DOHH2 (cell line): ENCODE measurements around the gene PPFIA1.

ENCODE experiments used
- H3F3A ChIP-seq: fragments of 200-600 bp; sonication (generic), shearing (Covaris generic); 2 replicates; pipeline ENCODE4 v1.6.0; 2016; ENCODE audit warnings: antibody characterized with exemption, mild to moderate bottlenecking; ENCODE audit not compliant: control insufficient read depth, insufficient read depth
- H3K27ac ChIP-seq: fragments of 200-600 bp; sonication (generic); 2 replicates; pipeline ENCODE4 v1.5.1; 2014; ENCODE audit warnings: low read depth, mild to moderate bottlenecking, low read length, moderate library complexity
- H3K27me3 ChIP-seq: fragments of 200-600 bp; sonication (generic); 2 replicates; pipeline ENCODE4 v1.6.1; 2014; ENCODE audit warnings: mild to moderate bottlenecking, low read length, mixed read lengths; ENCODE audit not compliant: control insufficient read depth
- H3K36me3 ChIP-seq: fragments of 200-600 bp; sonication (generic); 2 replicates; pipeline ENCODE4 v1.6.1; 2014; ENCODE audit warnings: mild to moderate bottlenecking, low read length, moderate library complexity, mixed read lengths; ENCODE audit not compliant: control insufficient read depth
- H3K4me1 ChIP-seq: fragments of 200-600 bp; sonication (generic); 2 replicates; pipeline ENCODE4 v1.6.1; 2014; ENCODE audit warnings: mild to moderate bottlenecking, low read length, mixed read lengths; ENCODE audit not compliant: control insufficient read depth
- H3K4me2 ChIP-seq: fragments of 200-600 bp; sonication (generic); 2 replicates; pipeline ENCODE4 v1.6.0; 2014; ENCODE audit warnings: mild to moderate bottlenecking, low read length, moderate library complexity
- H3K4me3 ChIP-seq: fragments of 200-600 bp; sonication (generic); 2 replicates; pipeline ENCODE4 v1.5.1; 2014; ENCODE audit warnings: mild to moderate bottlenecking, low read length, mixed read lengths
- H3K79me2 ChIP-seq: fragments of 200-600 bp; sonication (generic); 2 replicates; pipeline ENCODE4 v1.6.1; 2014; ENCODE audit warnings: mild to moderate bottlenecking, low read length, mixed read lengths; ENCODE audit not compliant: control insufficient read depth
- H3K9me2 ChIP-seq: fragments of 200-600 bp; sonication (generic); replicated peaks from 2 replicates; pipeline ENCODE4 v1.6.1; 2014; ENCODE audit warnings: mild to moderate bottlenecking, low read length, mixed read lengths; ENCODE audit not compliant: control insufficient read depth
- H3K9me3 ChIP-seq: fragments of 200-600 bp; sonication (generic); 2 replicates; pipeline ENCODE4 v1.6.1; 2014; ENCODE audit warnings: antibody characterized with exemption, low read length, mixed read lengths; ENCODE audit not compliant: control insufficient read depth, insufficient read depth
- H4K20me1 ChIP-seq: fragments of 200-600 bp; sonication (generic); 2 replicates; pipeline ENCODE4 v1.6.0; 2014; ENCODE audit warnings: low read depth, mild to moderate bottlenecking, antibody characterized with exemption, low read length, moderate library complexity; ENCODE audit not compliant: control insufficient read depth, insufficient read depth
- EZH2phosphoT487 ChIP-seq: fragments of 200-600 bp; sonication (generic); IDR thresholded peaks from 2 replicates; pipeline ENCODE4 v1.6.1; 2017; ENCODE audit warnings: borderline replicate concordance, mild to moderate bottlenecking, antibody characterized with exemption, low read length, moderate library complexity, mixed read lengths
- TF ChIP-seq, protein P1 (sequence below): fragments of 200-600 bp; sonication (generic); IDR thresholded peaks from one replicate; pipeline ENCODE4 v1.5.1; 2014; ENCODE audit warnings: antibody characterized with exemption, mild to moderate bottlenecking, low read depth, low read length; ENCODE audit not compliant: poor library complexity, severe bottlenecking

PPFIA1 gene

DNA sequence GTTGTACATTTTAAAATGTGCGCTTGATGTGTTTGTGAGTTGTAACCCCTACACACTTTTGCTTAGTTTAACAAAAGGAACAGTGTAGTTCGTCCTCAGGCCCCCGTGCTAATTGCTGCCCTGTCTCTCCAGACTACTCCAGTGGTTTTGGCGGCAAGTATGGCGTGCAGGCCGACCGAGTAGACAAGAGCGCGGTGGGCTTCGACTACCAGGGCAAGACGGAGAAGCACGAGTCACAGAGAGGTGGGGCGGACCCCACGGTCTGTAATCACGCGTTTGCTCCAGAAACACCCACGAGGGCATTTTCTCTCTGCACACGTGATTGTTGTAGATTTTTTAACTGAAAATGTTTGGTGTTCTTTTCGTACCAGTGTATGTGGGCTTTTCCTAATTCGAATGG lies 146.4 kb downstream of the PPFIA1 start:
- Histone ChIP-seq H3F3A (no peaks in the 10 kb centered on the region), H3K27ac (no peak overlapping the region), H3K4me2 (no peak overlapping the region), H3K36me3 (no peaks in the 10 kb centered on the region), H3K4me1 (no peaks in the 10 kb centered on the region), H3K9me2 (no peaks in the 10 kb centered on the region), H4K20me1 (no peaks in the 10 kb centered on the region; the same call in 1 of the 2 replicates), H3K79me2 (no peaks in the 10 kb centered on the region), H3K9me3 (no peaks in the 10 kb centered on the region), H3K27me3 (peaks cover 13% of the 10 kb centered on the region; the same call in 1 of the 2 replicates), H3K4me3 (no peak overlapping the region)
- TF ChIP-seq, protein P1, sequence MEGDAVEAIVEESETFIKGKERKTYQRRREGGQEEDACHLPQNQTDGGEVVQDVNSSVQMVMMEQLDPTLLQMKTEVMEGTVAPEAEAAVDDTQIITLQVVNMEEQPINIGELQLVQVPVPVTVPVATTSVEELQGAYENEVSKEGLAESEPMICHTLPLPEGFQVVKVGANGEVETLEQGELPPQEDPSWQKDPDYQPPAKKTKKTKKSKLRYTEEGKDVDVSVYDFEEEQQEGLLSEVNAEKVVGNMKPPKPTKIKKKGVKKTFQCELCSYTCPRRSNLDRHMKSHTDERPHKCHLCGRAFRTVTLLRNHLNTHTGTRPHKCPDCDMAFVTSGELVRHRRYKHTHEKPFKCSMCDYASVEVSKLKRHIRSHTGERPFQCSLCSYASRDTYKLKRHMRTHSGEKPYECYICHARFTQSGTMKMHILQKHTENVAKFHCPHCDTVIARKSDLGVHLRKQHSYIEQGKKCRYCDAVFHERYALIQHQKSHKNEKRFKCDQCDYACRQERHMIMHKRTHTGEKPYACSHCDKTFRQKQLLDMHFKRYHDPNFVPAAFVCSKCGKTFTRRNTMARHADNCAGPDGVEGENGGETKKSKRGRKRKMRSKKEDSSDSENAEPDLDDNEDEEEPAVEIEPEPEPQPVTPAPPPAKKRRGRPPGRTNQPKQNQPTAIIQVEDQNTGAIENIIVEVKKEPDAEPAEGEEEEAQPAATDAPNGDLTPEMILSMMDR: no peak

DNA sequence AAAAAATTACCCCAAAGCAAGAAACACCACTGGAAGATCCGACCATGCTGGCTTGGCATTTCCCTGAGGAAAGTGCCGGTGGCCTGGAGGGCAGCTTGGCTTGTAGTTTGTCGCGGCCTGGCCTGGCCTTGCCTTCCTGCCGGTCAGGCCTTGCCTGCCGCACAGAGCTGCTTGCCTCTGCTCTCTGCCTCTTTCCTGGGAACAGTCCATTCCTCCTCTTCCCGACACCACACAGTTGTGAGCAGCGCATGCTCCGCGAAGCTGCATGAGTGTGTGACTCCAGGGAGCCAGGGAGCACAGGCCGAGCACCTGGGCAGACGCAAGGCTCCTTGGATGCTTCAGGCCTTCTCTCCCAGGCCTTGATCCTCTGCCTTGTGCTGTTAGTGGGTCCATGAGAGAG lies 147.6 kb downstream of the PPFIA1 start:
- Histone ChIP-seq H3K4me3 (no peak overlapping the region), H3K4me2 (no peak overlapping the region), H3F3A (no peaks in the 10 kb centered on the region), H3K27me3 (peaks cover 13% of the 10 kb centered on the region; the same call in 1 of the 2 replicates), H3K9me2 (no peaks in the 10 kb centered on the region), H3K9me3 (no peaks in the 10 kb centered on the region), H4K20me1 (no peaks in the 10 kb centered on the region; the same call in 1 of the 2 replicates), H3K27ac (no peak overlapping the region), H3K36me3 (no peaks in the 10 kb centered on the region), H3K4me1 (no peaks in the 10 kb centered on the region), H3K79me2 (no peaks in the 10 kb centered on the region)
- TF ChIP-seq EZH2phosphoT487: no peak
- TF ChIP-seq, protein P1: no peak

DNA sequence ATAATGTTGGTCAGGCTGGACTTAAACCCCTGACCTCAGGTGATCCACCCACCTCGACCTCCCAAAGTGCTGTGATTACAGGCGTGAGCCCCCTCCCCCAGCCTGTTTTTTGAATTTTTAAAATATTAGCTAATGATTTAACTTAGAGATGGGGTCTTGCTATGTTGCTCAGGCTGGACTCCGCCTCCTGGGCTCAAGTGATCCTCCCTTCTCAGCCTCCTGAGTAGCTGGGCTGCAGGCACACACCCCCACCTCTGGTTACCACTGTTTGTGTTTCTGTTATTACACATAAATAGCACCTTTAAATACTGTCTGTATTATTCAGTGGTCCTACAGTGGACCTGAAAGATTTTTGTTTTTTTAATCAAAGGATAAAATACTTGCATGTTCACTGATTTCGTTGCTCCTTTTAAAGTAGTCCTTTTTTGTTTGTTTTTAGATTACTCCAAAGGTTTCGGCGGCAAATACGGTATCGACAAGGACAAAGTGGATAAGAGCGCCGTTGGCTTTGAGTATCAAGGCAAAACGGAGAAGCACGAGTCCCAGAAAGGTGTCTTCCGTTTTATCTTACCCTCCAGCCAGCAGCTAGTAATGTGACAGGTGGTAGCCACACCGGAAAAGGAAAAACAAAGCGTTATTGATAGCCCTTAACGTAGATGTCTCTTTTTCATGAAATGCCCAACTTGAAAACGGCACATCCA lies 149.0 kb downstream of the PPFIA1 start:
- H3K36me3 ChIP-seq: no peaks in the 10 kb centered on the region
- peaks cover 13% of the 10 kb centered on the region; the same call in 1 of the 2 replicates for H3K27me3 ChIP-seq
- H3F3A ChIP-seq: no peaks in the 10 kb centered on the region
- H3K9me2 ChIP-seq: no peaks in the 10 kb centered on the region
- no peaks in the 10 kb centered on the region for H3K79me2 ChIP-seq
- H3K4me3 ChIP-seq: no peak overlapping the region
- H3K9me3 ChIP-seq: no peaks in the 10 kb centered on the region
- H3K4me2 ChIP-seq: no peak overlapping the region
- TF ChIP-seq, protein P1: no peak
- no peak for TF ChIP-seq EZH2phosphoT487
- H3K27ac ChIP-seq: no peak overlapping the region
- no peaks in the 10 kb centered on the region; the same call in 1 of the 2 replicates for H4K20me1 ChIP-seq
- H3K4me1 ChIP-seq: no peaks in the 10 kb centered on the region
